ENCODE measurements around the gene JUN.

JUN gene

DNA sequence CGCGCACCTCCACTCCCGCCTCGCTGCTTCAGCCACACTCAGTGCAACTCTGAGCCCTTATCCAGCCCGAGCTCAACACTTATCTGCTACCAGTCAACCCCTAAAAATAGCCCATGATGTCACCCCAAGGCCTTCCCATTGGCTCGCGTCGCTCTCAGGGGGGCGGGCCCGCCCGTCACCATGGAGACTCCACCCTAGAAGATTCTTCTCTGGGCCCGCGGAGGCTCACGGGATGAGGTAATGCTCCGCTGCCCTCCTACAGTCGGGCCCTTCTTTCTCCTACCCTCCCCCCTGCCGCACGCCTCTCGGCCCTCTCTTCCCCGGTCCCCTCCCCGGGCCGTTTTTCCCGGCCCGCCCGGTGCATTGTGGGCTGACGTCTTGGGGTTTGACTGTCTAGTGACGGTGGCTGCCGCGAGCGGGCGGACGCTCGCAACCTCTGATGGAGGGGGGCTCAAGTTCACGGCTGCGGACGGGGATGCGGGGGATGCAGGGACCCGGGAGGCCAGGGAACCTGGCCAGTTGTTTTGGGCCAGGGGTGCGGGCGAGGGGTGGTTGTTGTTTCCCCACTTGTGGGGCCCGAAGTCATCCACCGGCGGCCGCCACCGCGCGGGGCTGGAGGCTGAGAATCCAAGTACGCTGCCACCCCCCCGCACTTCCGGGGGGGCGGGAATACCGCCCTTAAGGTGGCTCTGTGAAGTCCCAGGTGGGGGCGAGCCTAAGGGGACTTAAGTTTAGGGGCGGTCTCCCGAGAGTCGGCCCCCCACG lies at the start of gene JUN:
Gene JUN, minus strand, starts transcription at position 55 of the 765 bp plus-strand sequence. CDS start 977 bp downstream, outside the sequence.
- peak; percentile 100 for DNase-seq

- no peak for DNase-seq
Measured at GRCh38 chr1:58833166-58833565, 49.3 kb upstream of the JUN start.

DNA sequence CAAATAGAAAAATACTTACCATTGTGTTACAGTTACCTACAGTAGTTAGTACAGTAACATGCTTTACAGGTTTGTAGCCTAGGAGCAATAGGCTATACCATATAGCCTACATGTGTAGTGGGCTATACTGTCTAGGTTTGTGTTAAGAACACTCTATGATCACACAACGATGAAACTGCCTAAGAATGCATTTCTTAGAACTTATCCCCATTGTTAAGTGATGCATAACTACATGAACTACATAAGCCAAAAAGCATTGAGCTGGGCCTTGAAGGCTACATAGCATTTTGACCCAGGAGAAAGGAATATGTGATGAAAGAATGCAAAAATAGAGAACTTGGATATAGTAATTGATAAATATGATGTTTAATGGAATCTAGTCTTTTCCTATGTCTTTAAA lies 46.4 kb upstream of the JUN start:
- DNase-seq: peak; percentile 24

- DNase-seq: peak; percentile 80
Measured at GRCh38 chr1:58829866-58830265, 46.0 kb upstream of the JUN start.

- DNase-seq: no peak
Measured at GRCh38 chr1:58827298-58827697, 43.5 kb upstream of the JUN start.

DNA sequence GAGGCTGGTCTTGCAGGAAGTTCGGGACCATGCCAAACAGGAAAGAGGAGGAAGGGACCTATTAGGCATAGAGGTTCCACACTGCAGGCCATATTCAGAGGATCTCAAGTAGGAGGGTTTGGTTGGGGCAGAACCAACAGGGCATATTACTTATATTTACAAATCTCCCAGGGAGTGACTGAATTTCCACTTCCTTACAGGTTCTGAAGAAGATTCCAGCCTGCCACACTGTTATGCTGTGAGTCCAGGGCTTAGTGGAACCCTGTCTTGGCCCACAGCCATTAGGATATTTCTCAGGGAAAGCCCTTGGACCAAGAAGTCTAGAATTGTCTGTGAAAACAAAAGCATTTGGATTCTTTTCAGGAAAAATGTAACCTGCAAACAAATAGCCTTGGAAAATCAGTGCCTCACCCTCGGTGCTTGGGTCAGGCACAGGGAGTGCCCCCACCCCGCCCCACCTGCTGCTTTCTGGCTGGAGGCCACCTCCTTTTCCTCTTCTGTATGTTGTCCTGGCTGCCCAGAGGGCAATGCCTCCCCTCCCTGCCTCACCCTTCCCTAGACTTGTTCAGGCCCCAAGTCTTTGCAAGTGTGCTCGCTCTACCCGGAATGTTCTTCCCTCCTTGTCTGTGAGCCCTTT lies 41.0 kb upstream of the JUN start:
- DNase-seq: no peak

- DNase-seq: peak; percentile 86
Measured at GRCh38 chr1:58823481-58824010, 39.7 kb upstream of the JUN start.

DNA sequence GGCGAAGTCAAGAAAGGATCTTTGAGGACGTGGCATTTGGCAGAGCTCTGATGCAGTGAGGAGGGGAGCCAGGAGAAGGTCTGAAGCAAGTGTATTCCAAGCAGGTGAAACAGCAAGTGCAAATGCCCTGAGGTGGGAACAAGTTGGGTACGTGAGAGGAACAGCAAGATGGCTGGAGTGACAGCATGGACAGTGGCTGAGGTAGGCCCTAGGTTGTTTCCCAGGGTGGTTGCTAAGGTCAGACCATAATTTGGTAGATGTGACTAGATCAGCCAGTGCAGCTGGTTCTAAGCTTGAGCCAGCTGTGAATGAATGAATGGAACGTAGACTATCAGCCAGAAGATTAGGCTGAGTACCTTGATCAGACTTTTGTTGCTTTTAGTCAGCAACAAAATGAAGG lies 37.5 kb upstream of the JUN start:
- DNase-seq: no peak

GRCh38 chr1:58818976-58819375 lies 35.1 kb upstream of the JUN start:
- DNase-seq: no peak

DNA sequence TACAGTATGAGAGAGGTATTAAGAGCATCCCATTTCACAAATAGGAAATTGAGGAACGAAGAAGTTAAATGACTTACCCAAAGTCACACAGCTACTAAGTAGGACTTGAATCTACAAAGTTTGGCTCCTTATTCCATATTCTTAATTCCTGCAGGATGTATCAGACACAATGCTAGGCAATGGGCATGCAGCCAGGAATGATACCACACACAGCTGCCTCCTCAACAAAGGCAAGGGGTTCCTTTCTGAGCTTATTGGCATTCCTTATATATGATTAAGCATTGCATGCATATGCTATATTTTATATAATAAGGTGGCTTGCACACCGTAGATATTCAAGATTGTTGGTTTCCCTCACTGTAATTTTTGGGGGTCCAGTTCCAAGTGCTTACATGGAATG lies 34.2 kb upstream of the JUN start:
- peak; percentile 98 for DNase-seq

- DNase-seq: peak; percentile 34
Measured at GRCh38 chr1:58816747-58817221, 32.9 kb upstream of the JUN start.

- peak; percentile 92 for DNase-seq
Measured at GRCh38 chr1:58816072-58816746, 32.4 kb upstream of the JUN start.

DNA sequence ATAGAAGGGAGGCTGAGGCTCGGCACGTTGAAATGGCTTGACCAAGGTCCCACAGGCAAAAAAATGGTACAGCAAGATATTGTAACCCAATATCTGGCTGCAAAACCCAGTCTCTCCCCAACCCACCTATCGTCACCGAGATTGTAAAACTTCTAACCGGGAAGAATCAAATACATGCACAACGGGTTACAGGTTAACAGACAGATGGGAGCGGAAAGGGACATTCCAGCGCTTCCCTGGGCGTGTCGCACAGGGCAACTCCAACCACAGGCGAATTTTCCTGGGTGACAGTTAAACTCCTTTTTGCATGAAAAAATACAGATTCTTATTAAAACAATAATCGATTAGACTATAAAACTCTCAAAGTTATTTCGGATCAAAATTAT lies 31.8 kb upstream of the JUN start:
- DNase-seq: no peak

DNA sequence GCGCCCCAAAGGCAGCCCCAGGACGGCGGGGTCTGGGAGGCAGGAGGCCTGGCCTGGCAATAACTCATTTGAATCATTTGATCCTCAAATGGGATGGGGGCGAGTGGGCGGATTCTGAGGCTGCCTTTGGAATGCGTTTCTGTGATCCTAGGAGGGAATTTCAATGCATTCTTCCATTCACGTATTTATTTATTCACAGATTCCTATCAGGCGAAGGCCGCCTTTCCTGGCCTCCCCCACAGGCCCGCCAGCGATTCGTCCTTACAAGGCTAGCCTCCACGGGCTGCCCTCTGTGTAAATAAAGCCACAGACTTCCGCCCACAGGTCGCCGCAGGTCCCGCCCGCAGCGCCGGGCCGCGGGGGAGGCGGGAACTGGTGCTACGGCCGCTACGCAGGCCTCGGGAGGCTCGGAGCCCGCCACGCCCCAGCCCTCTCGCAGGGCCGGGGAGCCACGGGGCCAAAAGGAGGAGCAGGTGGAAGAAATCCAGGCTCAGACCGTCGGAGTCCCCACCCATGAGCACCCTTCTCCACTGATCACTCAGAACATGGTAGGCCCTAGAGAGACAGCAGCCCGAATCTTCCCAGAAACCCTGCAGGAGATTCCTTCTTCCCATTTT lies 31.3 kb upstream of the JUN start:
- DNase-seq: peak; percentile 87

DNA sequence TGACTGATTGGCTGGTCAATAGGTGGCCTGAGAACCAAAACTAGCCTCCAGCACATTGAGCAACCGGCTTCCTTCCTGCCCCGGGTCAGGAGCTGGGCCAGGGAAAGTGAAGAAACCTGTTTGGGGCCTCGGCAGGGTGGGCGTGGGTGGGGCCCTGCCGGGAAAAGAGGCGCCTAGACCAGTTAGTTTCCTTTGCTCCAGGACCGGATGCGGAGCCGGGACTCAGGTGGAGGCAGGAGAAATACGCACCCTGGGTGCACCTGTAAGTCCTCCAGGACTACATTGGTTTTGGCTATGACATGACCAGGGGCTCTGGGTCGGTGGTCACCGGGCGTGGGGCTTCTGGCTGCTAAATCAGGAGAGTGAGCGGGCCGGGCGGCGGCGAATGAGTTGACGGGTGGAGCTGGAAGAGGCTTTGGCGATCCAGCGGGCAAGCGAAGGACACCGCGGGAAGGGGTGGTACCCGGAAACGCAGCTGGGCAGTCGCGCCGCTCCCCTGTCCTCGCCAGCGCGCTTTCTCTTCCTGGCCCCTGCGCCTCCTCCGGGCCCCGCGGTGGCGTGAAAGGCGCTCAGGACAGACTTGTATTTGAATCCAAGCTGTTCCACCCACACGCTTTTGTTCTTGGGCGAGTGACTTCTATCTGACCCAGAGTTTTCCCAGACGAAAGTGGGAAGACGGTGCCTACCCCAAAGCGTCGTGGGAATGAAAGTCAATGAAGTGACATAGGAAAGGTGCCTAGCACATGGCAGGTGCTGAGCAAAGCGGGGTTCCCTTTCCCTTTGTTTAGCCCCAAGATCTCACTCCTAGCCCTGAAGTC lies 30.6 kb upstream of the JUN start:
- DNase-seq: no peak

DNA sequence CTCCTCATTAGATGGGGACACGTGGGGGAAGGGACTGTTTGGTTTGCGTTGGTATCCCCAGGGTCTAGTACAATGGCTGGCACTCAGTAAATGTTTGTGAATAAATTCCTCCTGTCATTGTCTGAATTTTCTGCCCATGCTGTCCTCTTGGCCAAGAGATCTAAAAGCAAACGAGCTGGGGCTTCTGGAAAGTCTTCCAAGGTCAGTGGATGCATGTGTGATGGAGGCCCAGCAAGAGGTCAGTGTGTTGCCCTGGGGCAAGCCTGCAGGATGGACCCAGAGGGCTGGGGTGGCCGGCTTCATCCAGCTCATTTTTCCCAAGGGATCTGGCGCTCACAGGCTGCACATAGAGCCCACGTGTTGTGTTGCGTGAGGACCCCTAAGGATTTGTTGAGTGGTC lies 30.0 kb upstream of the JUN start:
- no peak for DNase-seq

- DNase-seq: no peak
Measured at GRCh38 chr1:58813361-58813760, 29.5 kb upstream of the JUN start.

GRCh38 chr1:58812926-58813325 lies 29.1 kb upstream of the JUN start:
- DNase-seq: no peak

- no peak for DNase-seq
Measured at GRCh38 chr1:58812468-58812867, 28.6 kb upstream of the JUN start.

DNA sequence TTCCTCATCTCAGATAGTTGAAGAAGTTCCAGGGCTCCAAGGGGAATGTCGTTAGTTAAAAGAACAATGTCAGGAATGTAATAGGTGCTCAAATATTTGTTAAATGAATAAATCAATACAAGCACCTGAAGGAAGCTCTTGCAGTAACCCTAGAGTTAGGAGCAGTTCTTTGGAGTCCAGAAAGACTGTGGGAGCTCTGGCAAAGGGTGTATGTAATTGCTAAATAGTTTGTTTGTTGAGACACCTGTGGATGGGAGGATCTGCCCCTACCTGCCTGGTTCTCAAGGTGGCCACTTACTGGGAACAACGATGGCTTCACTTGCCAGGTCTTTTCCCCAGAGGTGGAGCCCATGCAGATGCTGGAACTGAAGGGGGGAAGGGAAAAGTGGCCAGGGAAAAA lies 27.5 kb upstream of the JUN start:
- DNase-seq: no peak

- peak; percentile 90 for DNase-seq
Measured at GRCh38 chr1:58809325-58810010, 25.6 kb upstream of the JUN start.

- DNase-seq: no peak
Measured at GRCh38 chr1:58808077-58808476, 24.2 kb upstream of the JUN start.
